ENCODE results near the gene CAMK1. TPM values are rescaled to one million over a fixed set of nuclear protein-coding genes. Genes with fewer than 3 reads are reported as not detected.

CAMK1 gene
- total and polyA plus RNA-seq, 9 of the 15 experiments (the other 6 are each of a cell fraction or from before 2014, with no cell fraction given): 0.23 to 10.7 (median 6.0) TPM

DNA sequence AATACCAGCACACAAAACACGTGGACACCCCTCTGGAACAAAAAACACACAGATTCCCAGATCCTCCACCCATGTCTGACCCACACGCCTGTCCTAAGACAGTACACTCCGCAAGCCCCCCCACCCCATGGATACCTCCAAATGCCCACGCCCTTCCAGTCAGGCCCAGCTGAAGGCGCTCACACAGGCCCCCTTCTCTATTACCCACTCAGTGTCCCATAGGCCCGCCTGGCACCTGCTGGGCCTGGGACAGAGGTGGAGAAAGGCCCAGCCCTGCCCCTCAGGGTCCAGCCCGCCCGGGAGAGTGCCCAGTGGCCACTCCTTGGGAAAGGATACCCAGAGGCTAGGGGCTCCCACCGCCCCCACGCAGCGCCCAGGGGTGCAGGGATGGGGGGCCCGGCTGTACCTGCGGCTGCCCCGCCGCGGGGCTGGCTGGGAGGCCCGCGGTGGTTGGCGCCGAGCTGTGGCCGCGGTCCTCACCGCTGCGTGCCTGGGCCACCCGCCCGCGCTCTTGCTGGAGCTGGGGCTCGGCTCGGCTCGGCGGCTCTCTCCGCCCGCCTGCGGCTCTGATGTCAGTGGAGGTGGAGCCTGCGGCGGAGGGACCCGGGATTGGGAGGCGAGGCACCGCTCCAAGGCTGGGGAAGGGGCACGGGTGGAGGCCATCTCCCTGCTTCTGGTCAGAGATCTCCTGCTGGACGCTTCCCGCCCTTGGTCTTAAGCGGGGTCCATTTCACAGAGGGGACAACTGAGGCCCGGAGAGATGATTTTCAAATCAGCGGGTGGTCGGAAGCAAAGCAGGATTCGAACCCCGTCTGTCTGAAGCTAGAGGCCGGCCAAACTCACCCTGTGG lies at the start of gene CAMK1 (continued):
- TF ChIP-seq, protein P1, sequence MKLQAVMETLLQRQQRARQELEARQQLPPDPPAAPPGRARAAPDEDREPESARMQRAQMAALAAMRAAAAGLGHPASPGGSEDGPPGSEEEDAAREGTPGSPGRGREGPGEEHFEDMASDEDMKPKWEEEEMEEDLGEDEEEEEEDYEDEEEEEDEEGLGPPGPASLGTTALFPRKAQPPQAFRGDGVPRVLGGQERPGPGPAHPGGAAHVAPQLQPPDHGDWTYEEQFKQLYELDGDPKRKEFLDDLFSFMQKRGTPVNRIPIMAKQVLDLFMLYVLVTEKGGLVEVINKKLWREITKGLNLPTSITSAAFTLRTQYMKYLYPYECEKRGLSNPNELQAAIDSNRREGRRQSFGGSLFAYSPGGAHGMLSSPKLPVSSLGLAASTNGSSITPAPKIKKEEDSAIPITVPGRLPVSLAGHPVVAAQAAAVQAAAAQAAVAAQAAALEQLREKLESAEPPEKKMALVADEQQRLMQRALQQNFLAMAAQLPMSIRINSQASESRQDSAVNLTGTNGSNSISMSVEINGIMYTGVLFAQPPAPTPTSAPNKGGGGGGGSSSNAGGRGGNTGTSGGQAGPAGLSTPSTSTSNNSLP (IDR thresholded peaks at IDR 0.05; ENCODE audit: borderline replicate concordance, low read depth, low read length): no peak
- TF ChIP-seq, protein P2, sequence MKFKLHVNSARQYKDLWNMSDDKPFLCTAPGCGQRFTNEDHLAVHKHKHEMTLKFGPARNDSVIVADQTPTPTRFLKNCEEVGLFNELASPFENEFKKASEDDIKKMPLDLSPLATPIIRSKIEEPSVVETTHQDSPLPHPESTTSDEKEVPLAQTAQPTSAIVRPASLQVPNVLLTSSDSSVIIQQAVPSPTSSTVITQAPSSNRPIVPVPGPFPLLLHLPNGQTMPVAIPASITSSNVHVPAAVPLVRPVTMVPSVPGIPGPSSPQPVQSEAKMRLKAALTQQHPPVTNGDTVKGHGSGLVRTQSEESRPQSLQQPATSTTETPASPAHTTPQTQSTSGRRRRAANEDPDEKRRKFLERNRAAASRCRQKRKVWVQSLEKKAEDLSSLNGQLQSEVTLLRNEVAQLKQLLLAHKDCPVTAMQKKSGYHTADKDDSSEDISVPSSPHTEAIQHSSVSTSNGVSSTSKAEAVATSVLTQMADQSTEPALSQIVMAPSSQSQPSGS (CRISPR knock-in tag; IDR thresholded peaks at IDR 0.05): no peak
- TF ChIP-seq RUNX1 (IDR thresholded peaks at IDR 0.05; ENCODE audit: low read depth) (0 out of 2 replicates have a peak, but pooled peaks have one; percentile 27), PTBP1 (IDR thresholded peaks at IDR 0.05; ENCODE audit: low read depth, low read length) (0 out of 2 replicates have a peak, but pooled peaks have one; percentile 56), ZNF282 (CRISPR knock-in tag; IDR thresholded peaks at IDR 0.05) (no peak), NFATC3 (IDR thresholded peaks at IDR 0.05) (no peak), CHD4 (IDR thresholded peaks at IDR 0.05; ENCODE audit: insufficient read depth, insufficient replicate concordance, low read depth, low read length, poor library complexity, severe bottlenecking) (no peak), SPI1 (IDR thresholded peaks at IDR 0.05; ENCODE audit: borderline replicate concordance, low read depth, low read length) (no peak), FOS (IDR thresholded peaks at IDR 0.05; ENCODE audit: extremely low read depth, insufficient read length) (no peak), ZNF696 (CRISPR knock-in tag; conservative IDR thresholded peaks at IDR 0.05) (no peak), NFXL1 (CRISPR knock-in tag; IDR thresholded peaks at IDR 0.05) (no peak), POLR2G (IDR thresholded peaks at IDR 0.05; ENCODE audit: low read depth, low read length) (peak; percentile 84), NONO (IDR thresholded peaks at IDR 0.05; ENCODE audit: low read depth in 2 of 2, low read length in 1 of 2) (0 out of 4 replicates have a peak, but pooled peaks of 1 of the 2 experiments have one; percentile 29), ZNF778 (CRISPR knock-in tag; IDR thresholded peaks at IDR 0.05) (no peak), RBM25 (IDR thresholded peaks at IDR 0.05; ENCODE audit: low read depth, low read length, severe bottlenecking) (peak; percentile 38), CBFB (CRISPR knock-in tag; IDR thresholded peaks at IDR 0.05) (no peak), SREBF2 (CRISPR knock-in tag; IDR thresholded peaks at IDR 0.05) (no peak), CHCHD3 (CRISPR knock-in tag; IDR thresholded peaks at IDR 0.05) (no peak), MAZ (CRISPR knock-in tag; conservative IDR thresholded peaks at IDR 0.05 in 1 of 2, IDR thresholded peaks at IDR 0.05 in 1 of 2) (peak; percentile 30 to 45; a peak in 2 of 4 replicates), SRSF9 (IDR thresholded peaks at IDR 0.05; ENCODE audit: borderline replicate concordance, low read depth, low read length) (no peak), PHF20 (IDR thresholded peaks at IDR 0.05; ENCODE audit: partially characterized antibody) (no peak), POLR2AphosphoS2 (IDR thresholded peaks at IDR 0.05; ENCODE audit: low read length) (no peak)
- TF ChIP-seq, protein P3, sequence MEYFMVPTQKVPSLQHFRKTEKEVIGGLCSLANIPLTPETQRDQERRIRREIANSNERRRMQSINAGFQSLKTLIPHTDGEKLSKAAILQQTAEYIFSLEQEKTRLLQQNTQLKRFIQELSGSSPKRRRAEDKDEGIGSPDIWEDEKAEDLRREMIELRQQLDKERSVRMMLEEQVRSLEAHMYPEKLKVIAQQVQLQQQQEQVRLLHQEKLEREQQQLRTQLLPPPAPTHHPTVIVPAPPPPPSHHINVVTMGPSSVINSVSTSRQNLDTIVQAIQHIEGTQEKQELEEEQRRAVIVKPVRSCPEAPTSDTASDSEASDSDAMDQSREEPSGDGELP (CRISPR knock-in tag; IDR thresholded peaks at IDR 0.05; ENCODE audit: borderline replicate concordance): peak; percentile 29; the same call in 1 of the 2 replicates
